Liver (tissue), 9 donors: ENCODE results near the gene ZNF785. TPM values are rescaled to one million over a fixed set of nuclear protein-coding genes. Genes with fewer than 3 reads are reported as not detected.

Experiments
- DNase-seq: peaks from one replicate; pipeline ENCODE4 v3.0.0-alpha.2; 2017; ENCODE audit warnings: low spot score
- H3K27ac ChIP-seq, 2 donors: one replicate each; pipeline ENCODE4 v1.7.0; 2013; ENCODE audit warnings: inconsistent platforms in 2 of 2, low read length in 2 of 2, control low read depth in 1 of 2, low read depth in 1 of 2, mild to moderate bottlenecking in 1 of 2
- H3K27me3 ChIP-seq, 4 donors: one replicate each; pipeline versions ENCODE4 v1.6.1 to v1.7.0; 2013; ENCODE audit warnings: low read length in 3 of 4, inconsistent platforms in 1 of 4, mild to moderate bottlenecking in 1 of 4, moderate library complexity in 1 of 4; ENCODE audit not compliant: control insufficient read depth in 4 of 4, insufficient read depth in 4 of 4
- H3K36me3 ChIP-seq, 4 donors: one replicate each; pipeline versions ENCODE4 v1.6.1 to v1.7.0; 2013; ENCODE audit warnings: low read length in 3 of 4, mild to moderate bottlenecking in 3 of 4, low read depth in 1 of 4, moderate library complexity in 1 of 4; ENCODE audit not compliant: control insufficient read depth in 4 of 4, insufficient read depth in 3 of 4
- H3K4me1 ChIP-seq, 4 donors: one replicate each; pipeline versions ENCODE4 v1.6.1 to v1.7.0; 2013; ENCODE audit warnings: low read length in 3 of 4, mild to moderate bottlenecking in 3 of 4, moderate library complexity in 1 of 4; ENCODE audit not compliant: control insufficient read depth in 4 of 4, insufficient read depth in 4 of 4
- H3K4me3 ChIP-seq, 3 donors: one replicate each; pipeline versions ENCODE4 v1.6.1 to v1.7.0; 2013; ENCODE audit warnings: low read length in 3 of 3, control low read depth in 1 of 3, low read depth in 1 of 3, mild to moderate bottlenecking in 1 of 3
- H3K9ac ChIP-seq, 2 donors: one replicate each; pipeline ENCODE4 v1.7.0; 2013; ENCODE audit warnings: low read length in 2 of 2, mild to moderate bottlenecking in 2 of 2, moderate library complexity in 2 of 2, control low read depth in 1 of 2, low read depth in 1 of 2
- H3K9me3 ChIP-seq, 4 donors: one replicate each; pipeline versions ENCODE4 v1.6.1 to v1.7.0; 2013; ENCODE audit warnings: low read length in 3 of 4; ENCODE audit not compliant: control insufficient read depth in 4 of 4
- EGR1 ChIP-seq, 2 donors: IDR thresholded peaks; 2 replicates each; pipeline ENCODE4 v1.6.1; 2016 to 2018; ENCODE audit warnings: antibody characterized with exemption in 2 of 2, low read depth in 2 of 2
- FOXA1 ChIP-seq: IDR thresholded peaks from 2 replicates; pipeline ENCODE4 v1.6.1; 2016; ENCODE audit warnings: antibody characterized with exemption
- FOXA2 ChIP-seq: IDR thresholded peaks from 2 replicates; pipeline ENCODE4 v1.6.1; 2016; ENCODE audit warnings: antibody characterized with exemption
- GABPA ChIP-seq, 2 donors: IDR thresholded peaks in 1 of 2; conservative IDR thresholded peaks in 1 of 2; 2 replicates each; pipeline ENCODE4 v1.6.1; 2016; ENCODE audit warnings: antibody characterized with exemption in 2 of 2, mild to moderate bottlenecking in 1 of 2, moderate library complexity in 1 of 2
- HNF4A ChIP-seq, 2 donors: conservative IDR thresholded peaks; 2 replicates each; pipeline ENCODE4 v1.6.1; 2016; ENCODE audit warnings: antibody characterized with exemption in 2 of 2, mild to moderate bottlenecking in 2 of 2
- HNF4G ChIP-seq: IDR thresholded peaks from 2 replicates; pipeline ENCODE4 v1.6.1; 2016; ENCODE audit warnings: antibody characterized with exemption
- JUND ChIP-seq, 2 donors: IDR thresholded peaks; 2 replicates each; pipeline ENCODE4 v1.6.1; 2016; ENCODE audit warnings: antibody characterized with exemption in 2 of 2
- RAD21 ChIP-seq, 2 donors: IDR thresholded peaks; 2 replicates each; pipeline ENCODE4 v1.6.1; 2016; ENCODE audit warnings: antibody characterized with exemption in 2 of 2, mild to moderate bottlenecking in 2 of 2
- REST ChIP-seq: IDR thresholded peaks from 2 replicates; pipeline ENCODE4 v1.6.1; 2016; ENCODE audit warnings: antibody characterized with exemption, mild to moderate bottlenecking
- RXRA ChIP-seq, 2 donors: IDR thresholded peaks; 2 replicates each; pipeline ENCODE4 v1.6.1; 2017 to 2018; ENCODE audit warnings: antibody characterized with exemption in 2 of 2, mild to moderate bottlenecking in 1 of 2
- SP1 ChIP-seq: IDR thresholded peaks from 2 replicates; pipeline ENCODE4 v1.6.1; 2018; ENCODE audit warnings: antibody characterized with exemption, mild to moderate bottlenecking
- TAF1 ChIP-seq: conservative IDR thresholded peaks from 2 replicates; pipeline ENCODE4 v1.6.1; 2016; ENCODE audit warnings: antibody characterized with exemption, mild to moderate bottlenecking
- YY1 ChIP-seq: IDR thresholded peaks from 2 replicates; pipeline ENCODE4 v1.6.1; 2016; ENCODE audit warnings: antibody characterized with exemption, mild to moderate bottlenecking
- ZBTB33 ChIP-seq: IDR thresholded peaks from 2 replicates; pipeline ENCODE4 v1.6.1; 2016; ENCODE audit warnings: antibody characterized with exemption
- WGBS: extraction: QIAGEN DNeasy Blood & Tissue Kit; methylation state at CpG from one replicate; pipeline ENCODE4 v1.1.7; 2013; 5-methylcytosine and 5-hydroxymethylcytosine counted together
- polyA plus RNA-seq, 2 donors: library from polyadenylated mRNA; stranded (reverse) in 1 of 2; unstranded in 1 of 2; fragments of 200-250 nt in 1 of 2; fragments of >200 nt in 1 of 2; fragmentation: Nextera tagmentation in 1 of 2; extraction: Ambion mirVana in 1 of 2; gene quantifications; one replicate each; pipeline versions ENCODE4 v1.2.1 to v1.2.3, GENCODE V29; 2013 to 2015
- total RNA-seq, 2 donors: library from RNA; depleted of rRNA; stranded (reverse); fragments of >200 nt; gene quantifications; one replicate each; pipeline ENCODE4 v1.2.3, GENCODE V29; 2014
- TF ChIP-seq, protein P1 (sequence below): fragments of 150-350 bp; IDR thresholded peaks from 2 replicates; pipeline ENCODE4 v1.5.1; 2017; ENCODE audit warnings: improper control_type of control experiment, low read depth, low read length; ENCODE audit not compliant: missing input control
- TF ChIP-seq, protein P2 (sequence below): IDR thresholded peaks from 2 replicates; pipeline ENCODE4 v1.6.1; 2016; ENCODE audit warnings: antibody characterized with exemption
- TF ChIP-seq, protein P3 (sequence below): IDR thresholded peaks from 2 replicates; pipeline ENCODE4 v1.6.1; 2016; ENCODE audit warnings: antibody characterized with exemption
- donor health status: healthy.
- donor health status: healthy.
- donor health status: healthy.
- donor health status: healthy.
- donor health status: healthy.

ZNF785 gene
- total and polyA plus RNA-seq, 4 donors: 1.8 to 5.9 (median 3.3) TPM

- DNase-seq: no peak
- no peaks in the 10 kb centered on the region for H3K36me3 ChIP-seq
- no peak overlapping the region for H3K9ac ChIP-seq
- H3K27ac ChIP-seq: peak overlapping the region in 1 of 2 donors; percentile 68
- TF ChIP-seq HNF4A (conservative IDR thresholded peaks at IDR 0.05) (peak; percentile 66 to 78), YY1 (peak; percentile 77), SP1 (peak; percentile 73), TAF1 (no peak), FOXA1 (no peak), GABPA (IDR thresholded peaks at IDR 0.05 in 1 of 2, conservative IDR thresholded peaks at IDR 0.05 in 1 of 2) (peak in 1 of 2 donors; percentile 36), RAD21 (IDR thresholded peaks at IDR 0.05) (peak; percentile 18 to 56), JUND (IDR thresholded peaks at IDR 0.05) (peak in 1 of 2 donors; percentile 47), ZBTB33 (no peak), HNF4G (no peak), EGR1 (IDR thresholded peaks at IDR 0.05; ENCODE audit: low read depth in 2 of 2) (no peak), FOXA2 (peak; percentile 45), RXRA (IDR thresholded peaks at IDR 0.05) (peak; percentile 72 to 73)
- TF ChIP-seq, protein P1, sequence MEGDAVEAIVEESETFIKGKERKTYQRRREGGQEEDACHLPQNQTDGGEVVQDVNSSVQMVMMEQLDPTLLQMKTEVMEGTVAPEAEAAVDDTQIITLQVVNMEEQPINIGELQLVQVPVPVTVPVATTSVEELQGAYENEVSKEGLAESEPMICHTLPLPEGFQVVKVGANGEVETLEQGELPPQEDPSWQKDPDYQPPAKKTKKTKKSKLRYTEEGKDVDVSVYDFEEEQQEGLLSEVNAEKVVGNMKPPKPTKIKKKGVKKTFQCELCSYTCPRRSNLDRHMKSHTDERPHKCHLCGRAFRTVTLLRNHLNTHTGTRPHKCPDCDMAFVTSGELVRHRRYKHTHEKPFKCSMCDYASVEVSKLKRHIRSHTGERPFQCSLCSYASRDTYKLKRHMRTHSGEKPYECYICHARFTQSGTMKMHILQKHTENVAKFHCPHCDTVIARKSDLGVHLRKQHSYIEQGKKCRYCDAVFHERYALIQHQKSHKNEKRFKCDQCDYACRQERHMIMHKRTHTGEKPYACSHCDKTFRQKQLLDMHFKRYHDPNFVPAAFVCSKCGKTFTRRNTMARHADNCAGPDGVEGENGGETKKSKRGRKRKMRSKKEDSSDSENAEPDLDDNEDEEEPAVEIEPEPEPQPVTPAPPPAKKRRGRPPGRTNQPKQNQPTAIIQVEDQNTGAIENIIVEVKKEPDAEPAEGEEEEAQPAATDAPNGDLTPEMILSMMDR: no peak
- TF ChIP-seq, protein P2, sequence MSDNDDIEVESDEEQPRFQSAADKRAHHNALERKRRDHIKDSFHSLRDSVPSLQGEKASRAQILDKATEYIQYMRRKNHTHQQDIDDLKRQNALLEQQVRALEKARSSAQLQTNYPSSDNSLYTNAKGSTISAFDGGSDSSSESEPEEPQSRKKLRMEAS: peak; percentile 66
- TF ChIP-seq, protein P3, sequence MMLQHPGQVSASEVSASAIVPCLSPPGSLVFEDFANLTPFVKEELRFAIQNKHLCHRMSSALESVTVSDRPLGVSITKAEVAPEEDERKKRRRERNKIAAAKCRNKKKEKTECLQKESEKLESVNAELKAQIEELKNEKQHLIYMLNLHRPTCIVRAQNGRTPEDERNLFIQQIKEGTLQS: peak; percentile 76
- H3K27me3 ChIP-seq: no peaks in the 10 kb centered on the region
- peaks cover 2 to 25% (median 20%) of the 10 kb centered on the region in 4 donors for H3K4me1 ChIP-seq
- WGBS: 63% methylated on average over 4 of the region's 4 CpGs
- no peaks in the 10 kb centered on the region for H3K9me3 ChIP-seq
- no peak overlapping the region for H3K4me3 ChIP-seq
These were observed 33.7 kb upstream of the ZNF785 start for GRCh38 chr16:30619202-30619601.

DNA sequence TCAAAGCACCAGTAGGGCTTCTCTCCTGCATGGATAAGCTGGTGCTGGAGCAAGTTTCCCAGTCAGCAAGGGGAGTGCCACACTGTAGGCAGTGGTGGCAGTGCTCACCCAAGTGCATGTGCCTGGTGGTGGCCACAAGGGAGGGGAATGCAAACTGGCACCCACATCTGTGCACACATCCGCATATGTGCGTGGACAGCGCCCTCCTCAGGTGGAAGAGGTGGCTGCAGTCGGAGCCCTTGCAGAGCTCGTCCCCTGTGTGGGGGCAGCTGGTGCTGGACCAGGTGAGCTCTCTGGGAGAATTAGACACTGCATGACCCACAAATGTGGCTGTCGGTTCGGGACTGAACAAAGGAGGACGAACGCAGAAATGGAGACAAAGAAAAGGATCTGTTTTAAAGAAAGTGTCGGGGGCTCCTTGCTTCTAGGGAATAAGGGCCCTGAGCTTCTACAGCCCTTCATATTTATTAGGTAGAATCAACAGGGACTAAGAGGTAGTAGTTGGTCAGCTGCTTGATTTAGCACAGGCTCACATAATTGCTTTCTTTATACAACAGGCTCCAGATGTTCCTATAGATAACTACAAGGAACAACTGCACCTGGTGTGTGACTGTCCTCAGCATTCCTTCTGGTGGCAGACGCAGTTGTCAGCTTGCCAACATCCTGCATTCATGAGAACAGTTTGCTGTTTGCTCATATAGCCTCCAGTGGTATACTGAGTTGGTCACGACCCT is 30.0 kb upstream of the ZNF785 start:
- TF ChIP-seq RAD21 (IDR thresholded peaks at IDR 0.05) (peak; percentile 54 to 78), YY1 (no peak), HNF4G (no peak), SP1 (no peak), GABPA (IDR thresholded peaks at IDR 0.05 in 1 of 2, conservative IDR thresholded peaks at IDR 0.05 in 1 of 2) (no peak), HNF4A (conservative IDR thresholded peaks at IDR 0.05) (no peak), REST (no peak)
- TF ChIP-seq, protein P1: peak; percentile 54
- TF ChIP-seq, protein P3: no peak
- peak; percentile 64 for DNase-seq
- WGBS: 59% methylated on average over 12 of the region's 12 CpGs
- Histone ChIP-seq H3K9me3 (no peaks in the 10 kb centered on the region), H3K27me3 (no peaks in the 10 kb centered on the region), H3K9ac (no peak overlapping the region), H3K27ac (no peak overlapping the region), H3K4me1 (peaks cover 0 to 6% (median 3%) of the 10 kb centered on the region in 4 donors), H3K4me3 (no peak overlapping the region), H3K36me3 (no peaks in the 10 kb centered on the region)
